Stimulated activated CD4-positive, alpha-beta T cell treated with anti-CD3 and anti-CD28 coated beads, Interleukin-12 subunit alpha, Interleukin-12 subunit beta, amount 100 ng/mL, for 48 hours (primary cell): ENCODE data around the gene NEUROG2.
A peak's percentile ranks its signal among the peaks of the same experiment; 100 is the strongest.
"Not testable (repeated sequence)": the region's sequence is repeated elsewhere in the genome, so short reads cannot be mapped to it uniquely, and the experiment has no call there.

Source experiments
- DNase-seq, 3 donors: peaks; one replicate each; pipeline ENCODE4 v3.0.0-alpha.2; 2020; ENCODE audit warnings: low read depth in 2 of 3, low spot score in 1 of 3

Gene NEUROG2

DNA sequence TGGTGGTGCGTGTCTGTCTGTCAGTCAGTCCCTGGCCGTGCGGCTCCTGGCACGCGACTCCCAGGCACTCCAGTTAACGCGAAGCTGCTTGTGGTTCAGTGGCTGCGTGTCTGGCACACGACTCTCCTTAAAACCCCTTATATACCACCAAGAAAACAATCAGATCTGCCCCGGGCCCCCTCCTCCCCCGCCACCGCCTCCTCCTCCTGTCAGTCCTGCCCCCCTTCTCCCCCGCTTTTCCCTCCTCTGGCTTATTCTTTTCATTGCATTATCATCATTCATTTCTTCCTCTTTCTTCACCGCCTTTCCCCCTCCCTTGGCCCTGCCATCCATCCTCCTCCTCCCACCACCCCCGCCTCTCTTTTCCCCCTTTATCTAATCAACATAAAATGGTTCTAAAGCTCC is at the start of gene NEUROG2:
NEUROG2 (minus strand) TSS at position 115 of the 405 bp plus-strand sequence. CDS start 705 bp downstream, outside the sequence.
- DNase-seq = no peak

DNA sequence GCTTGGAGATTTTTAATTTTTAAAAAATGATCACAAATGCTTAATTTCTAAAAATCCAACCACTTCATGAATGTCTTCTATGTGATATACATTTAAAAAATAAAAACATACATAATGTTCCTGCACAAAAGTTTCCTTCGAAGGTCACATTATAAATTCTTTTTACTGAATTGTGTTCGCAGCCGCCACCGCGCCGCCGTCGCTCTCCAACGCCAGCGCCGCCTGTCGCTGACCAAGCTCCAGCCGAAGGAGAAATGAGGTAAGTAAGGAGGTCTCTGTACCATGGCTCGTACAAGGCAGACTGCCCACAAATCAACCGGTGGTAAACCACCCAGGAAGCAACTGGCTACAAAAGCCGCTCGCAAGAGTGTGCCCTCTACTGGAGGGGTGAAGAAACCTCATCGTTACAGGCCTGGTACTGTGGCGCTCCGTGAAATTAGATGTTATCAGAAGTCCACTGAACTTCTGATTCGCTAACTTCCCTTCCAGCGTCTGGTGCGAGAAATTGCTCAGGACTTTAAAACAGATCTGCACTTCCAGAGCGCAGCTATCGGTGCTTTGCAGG is 48.8 kb upstream of the NEUROG2 start:
- no peak for DNase-seq

DNA sequence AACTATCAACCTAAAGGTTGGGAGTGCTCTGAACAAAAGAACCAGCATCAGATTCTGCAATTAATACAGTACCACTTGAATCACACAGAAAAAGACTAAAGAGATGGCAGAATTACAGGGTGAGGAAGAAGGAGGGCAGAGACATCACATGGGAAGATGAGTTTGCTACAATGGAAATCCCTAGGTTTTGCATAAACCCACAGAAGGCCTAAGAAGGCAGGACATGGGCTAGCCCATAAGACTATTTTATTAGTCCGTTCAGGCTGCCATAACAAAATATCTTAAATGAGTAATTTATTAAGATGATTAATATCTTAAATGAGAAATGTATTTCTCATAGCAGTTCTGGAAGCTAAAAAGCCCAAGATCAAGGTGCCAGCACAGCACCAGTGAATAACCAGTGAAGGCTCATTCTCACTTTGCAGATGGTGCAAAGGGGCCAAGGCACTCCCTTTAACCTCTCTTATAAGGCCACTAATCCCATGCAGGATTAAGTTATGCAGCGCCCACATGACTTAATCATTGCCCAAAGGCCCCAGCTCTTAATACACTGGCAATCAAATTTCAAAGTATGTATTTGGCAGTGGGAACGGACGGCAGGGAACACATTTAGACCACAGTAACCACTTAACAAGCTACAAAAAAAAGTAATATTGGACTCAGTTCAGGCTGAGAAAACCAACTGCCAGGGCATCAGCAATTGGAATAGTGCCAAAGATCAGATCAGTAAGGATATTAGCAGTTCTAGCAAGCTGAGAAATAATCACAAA is 47.6 kb upstream of the NEUROG2 start:
- no peak for DNase-seq

DNA sequence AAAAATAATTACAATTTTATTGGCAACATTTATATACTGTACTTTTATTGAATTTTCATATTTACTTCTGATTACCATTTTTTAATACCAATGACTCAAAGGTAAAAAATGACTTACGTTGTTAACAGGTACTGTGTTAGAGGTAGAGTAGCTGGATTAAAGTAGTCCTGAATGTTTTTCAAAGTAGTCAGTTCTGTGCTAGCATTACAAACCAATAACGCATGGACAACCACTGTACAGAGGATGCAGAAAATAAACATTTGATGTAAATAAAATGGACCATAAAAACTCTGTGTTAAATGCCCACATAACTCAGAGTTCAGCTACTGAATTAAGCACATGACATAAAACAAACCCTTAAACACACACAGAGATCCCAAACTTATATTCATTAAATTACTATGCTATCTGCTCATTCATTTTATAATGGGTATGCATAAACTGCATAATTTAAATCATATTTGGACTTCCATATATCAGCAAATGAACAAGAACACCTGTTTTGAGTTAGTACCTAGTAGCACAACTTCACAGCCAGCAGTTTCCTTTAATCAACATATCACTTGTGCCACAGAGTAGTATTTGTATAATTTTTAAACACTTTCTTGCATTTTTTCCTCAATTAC is 46.4 kb upstream of the NEUROG2 start:
- no peak for DNase-seq

DNA sequence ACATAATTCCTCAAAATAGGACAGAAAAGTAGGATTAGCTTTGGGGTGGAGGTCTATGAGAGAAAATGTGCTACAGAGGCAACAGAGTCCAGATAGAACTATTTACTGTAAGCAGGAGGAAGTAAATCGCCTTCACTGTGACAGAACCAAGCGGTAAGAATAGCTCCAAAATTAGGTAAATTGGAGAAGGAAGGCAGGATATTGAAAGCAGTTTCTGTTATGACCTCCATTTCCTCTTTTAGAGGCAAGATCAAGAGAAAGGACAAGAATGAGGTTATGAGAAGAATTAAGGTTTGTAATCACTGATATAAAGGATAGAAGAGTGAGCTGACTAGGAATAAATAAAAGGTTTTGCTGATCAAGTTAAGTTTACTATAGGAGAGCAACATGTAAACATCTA is 44.1 kb upstream of the NEUROG2 start:
- DNase-seq = no peak

DNA sequence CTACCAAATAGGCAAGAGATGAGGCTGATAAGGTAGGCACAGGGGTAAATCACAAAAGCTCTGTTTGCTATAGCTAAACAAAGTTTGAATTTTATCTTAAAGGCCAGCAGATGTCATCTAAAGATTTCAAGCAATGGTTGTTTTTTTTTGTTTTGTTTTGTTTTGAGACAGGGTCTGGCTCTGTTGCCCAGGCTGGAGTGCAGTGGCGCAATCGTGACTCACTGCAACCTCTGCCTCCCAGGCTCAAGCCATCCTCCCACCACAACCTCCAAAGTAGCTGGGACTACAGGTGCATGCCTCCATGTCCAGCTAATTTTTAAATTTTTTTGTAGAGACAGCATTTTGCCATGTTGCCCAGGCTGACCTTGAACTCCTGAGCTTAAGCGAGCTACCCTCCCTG is 43.1 kb upstream of the NEUROG2 start:
- DNase-seq = no peak

DNA sequence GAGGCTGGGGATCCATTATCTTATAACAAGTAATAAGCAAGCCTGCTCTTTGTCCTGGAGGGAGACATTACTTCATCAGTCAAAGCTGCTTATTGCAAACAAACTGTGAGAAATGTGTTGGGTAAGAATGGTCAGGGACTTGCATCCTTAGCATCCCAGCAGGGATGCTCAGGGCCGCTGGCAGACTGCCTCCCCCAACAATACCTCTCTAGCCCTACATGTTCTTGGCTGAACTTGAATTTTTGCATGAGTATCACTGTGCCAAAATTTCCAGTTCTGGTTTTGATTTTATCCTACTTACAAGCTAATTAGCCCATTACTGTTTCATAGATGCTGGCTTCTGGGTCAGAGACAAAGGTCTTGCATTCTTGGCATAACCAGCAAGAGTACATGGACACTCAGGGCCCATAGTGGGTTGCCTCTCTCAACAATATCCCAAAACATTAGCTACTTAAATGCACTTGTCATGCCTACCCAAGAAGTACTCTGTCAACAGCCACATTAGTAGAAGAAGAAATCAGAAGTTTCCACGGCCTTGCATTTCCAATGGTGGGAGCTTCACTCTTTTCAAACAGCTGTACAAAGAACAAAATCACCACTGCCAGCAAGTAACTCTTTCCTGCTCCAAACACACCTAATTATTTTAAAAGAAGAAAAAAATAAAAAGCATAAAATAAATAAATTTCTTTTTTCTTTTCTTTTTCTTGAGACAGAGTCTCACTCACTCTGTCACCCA is 41.9 kb upstream of the NEUROG2 start:
- DNase-seq = no peak

DNA sequence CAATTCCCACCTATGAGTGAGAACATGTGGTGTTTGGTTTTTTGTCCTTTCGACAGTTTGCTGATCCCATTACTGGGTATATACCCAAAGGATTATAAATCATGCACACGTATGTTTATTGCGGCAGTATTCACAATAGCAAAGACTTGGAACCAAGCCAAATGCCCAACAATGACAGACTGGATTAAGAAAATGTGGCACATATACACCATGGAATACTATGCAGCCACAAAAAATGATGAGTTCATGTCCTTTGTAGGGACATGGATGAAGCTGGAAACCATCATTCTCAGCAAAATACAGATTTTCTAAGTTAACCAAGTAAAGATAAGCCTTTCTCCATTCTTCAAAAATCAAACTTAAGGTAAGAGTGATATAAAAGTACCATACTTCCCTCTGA is 38.3 kb upstream of the NEUROG2 start:
- DNase-seq = not testable (repeated sequence)

DNA sequence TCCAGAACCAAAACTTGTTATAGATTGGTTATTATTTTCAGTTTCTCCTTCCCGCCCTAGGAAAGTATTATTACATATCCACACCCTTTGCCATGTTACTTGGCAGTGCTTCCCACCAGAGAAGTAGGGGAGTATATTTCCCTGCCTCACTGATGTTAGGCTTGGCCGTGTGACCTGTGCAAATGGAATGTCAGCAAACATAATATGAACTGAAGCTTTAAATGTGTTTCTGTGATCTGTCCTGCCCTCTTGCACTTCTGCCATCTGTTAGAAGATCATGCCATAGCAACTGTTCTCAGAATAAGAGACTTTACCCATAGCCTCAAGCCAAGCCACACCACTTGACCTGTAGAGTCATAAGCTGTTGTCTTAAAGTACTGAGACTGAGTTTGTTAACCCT is 36.7 kb upstream of the NEUROG2 start:
- no peak for DNase-seq

DNA sequence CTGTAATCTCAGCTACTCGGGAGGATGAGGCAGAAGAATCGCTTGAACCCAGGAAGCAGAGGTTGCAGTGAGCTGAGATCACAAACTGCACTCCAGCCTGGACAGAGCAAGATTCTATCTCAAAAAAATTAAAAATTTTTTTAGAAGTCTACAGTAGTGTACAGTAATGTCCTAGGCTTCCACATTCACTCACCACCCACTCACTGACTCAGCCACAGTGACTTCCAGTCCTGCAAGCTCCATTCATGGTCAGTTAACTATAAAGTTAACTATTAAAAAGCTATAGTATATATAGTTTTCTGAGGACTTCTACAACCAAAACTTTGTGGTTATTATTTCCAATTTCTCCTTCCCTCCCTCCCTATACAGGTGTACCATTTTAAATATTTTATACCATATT is 34.7 kb upstream of the NEUROG2 start:
- DNase-seq = no peak

DNA sequence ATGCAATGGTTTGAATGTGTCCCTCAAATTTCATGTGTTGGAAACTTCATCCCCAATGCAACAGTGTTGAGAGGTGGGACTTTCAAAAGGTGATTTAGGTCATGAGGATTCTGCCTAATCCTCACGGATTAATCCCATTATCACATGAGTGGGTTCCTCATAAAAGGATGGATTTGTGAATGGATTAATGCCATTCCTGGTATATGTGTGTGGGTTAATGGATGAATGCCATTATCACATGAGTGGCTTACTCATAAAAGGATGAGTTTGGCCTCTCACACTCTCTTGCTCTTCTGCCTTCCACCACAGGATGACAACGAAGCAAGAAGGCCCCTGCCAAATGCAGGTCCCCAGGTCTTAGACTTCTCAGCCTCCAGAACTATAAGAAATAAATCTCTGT is 30.5 kb upstream of the NEUROG2 start:
- DNase-seq = no peak

DNA sequence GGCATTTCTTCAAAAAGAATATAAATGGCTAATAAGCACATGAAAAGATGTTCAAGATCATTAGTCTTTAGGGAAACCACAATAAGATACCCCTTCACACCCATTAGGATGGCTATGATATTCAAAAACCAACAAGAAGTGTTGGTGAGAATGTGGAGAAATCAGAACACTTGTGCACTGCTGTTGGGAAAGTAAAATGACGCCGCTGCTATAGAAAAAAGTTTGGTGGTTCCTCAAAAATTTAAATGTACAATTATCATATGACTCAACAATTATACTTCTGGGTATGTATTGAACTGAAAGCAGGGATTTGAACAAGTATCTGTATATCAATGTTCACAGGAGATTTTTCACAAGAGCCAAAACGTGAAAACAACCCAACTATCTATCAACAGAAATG is 29.4 kb upstream of the NEUROG2 start:
- DNase-seq = no peak

DNA sequence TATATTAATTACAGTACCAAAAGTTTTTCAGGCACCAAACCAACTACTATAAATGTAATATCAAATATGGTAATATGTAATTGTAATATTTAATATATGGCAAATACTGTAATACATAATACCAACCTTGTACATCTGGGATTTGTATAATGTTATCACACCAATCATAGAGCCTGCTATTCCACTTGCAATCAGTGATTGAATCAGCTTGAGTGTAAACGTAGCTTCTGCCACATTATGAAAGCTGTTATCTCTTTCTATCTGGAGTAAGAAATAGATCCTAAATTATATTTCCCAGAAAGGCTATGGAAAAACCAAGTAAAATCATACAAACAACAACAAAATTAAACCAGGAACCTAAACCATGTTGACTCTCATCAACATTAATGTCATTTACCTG is 24.7 kb upstream of the NEUROG2 start:
- no peak for DNase-seq

DNA sequence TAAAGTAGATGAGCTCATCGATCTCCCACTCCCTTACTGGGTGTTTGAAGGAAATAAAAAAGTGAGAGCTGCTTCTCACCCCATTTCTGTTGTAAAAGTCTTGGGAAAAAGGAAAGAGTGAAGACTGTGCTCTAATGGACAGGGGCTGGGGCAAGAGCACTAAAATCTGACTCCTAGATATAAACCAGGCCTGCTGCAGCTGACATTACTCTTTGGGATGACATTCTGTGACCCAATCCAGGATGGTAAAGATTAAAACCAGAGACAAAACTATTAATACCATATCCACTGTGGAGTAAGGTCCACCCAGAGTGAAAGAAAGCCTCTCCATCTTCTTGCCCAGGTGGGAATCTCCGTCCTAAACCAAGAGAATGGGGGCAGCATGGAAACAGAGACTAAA is 20.1 kb upstream of the NEUROG2 start:
- no peak for DNase-seq

DNA sequence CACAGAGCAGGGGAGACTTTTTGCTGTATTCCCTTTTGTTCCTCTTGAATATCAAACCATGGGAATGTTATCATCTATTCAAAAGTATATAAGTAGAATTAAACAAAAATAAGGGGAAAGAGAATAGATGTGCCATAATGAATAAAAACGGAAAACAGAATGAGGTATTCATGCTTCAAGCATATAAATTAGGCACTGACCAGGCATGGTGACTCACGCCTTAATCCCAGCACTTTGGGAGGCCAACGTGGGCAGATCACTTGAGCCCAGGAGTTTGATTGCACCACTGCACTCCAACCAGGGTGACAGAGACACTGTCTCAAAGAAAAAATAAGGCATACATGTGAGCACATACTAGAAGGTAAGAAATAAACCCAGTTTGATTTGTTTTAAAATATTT is 16.3 kb upstream of the NEUROG2 start:
- no peak for DNase-seq

DNA sequence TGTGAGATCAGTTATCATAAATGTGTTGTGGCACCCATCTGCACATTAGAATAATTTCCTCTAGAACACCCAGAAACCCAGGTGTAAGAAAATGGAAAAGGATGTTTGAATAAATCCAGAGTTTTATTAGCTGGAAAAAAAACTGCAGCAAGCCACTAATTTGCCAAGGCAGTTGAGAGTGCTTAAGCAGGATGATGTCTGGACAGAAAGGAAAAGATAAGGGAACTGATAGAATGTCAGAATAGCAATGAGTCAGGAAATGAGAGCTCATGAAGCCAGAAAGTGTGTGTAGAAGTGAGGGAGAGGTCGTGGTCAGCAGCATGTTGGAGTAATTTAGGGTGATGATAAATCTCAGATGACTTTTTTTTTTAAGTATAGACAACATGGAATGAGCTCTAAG is 15.2 kb upstream of the NEUROG2 start:
- no peak for DNase-seq

DNA sequence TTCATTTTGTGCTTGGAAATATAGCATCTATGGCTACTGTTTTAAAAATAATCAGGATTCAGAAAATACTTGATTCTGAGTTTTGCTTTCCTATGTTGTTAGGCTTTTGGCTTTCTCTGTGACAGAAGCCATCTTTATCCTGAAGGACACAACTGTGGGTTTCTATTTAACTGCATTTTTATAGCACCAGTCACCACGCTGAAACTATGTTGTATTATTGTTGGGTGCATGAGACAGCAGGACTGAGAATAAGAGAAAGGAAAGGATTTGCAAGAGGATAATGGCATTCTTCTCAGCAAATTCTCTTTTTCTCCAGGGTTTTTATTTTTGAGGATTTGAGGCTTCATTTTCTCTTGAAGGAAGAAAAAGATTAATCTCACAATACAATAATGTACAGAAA is 10.1 kb upstream of the NEUROG2 start:
- no peak for DNase-seq

DNA sequence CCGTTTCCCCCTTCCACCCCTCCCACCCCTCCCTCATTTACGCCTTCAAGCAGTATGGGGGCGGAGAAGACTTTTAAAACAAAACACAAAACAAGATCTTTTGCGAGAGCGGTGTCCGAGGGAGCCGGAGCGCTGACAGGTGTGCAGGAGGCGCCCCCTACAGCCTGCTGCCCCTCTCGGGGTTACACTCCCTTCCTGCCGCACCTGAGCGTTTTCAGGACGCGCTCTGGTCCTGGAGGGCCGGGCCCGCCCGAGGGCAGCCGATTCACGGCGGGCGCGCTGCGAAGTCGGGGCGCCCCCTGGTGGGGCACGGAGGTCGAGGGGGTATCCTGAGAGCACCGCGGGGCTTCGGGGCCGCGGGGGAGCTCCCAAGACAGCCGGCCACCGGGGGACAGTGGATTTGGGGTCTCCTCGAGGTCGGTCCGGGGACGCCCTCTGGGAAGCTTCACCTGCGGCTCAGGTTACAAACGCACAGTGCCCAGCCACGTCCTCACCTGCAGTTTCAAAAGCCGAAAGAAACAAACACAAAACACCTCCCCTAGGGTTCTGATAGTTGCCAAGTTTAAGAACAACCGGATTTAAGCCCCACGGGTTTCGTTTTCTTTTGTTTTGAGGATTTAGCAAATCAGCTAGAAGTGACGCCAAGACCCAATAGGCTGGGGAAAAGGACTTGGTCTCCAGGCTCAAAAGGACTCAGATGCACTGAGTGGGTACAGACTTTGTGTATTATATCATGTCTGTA is 8.0 kb upstream of the NEUROG2 start:
- DNase-seq = peak; percentile 51 to 69 (median 68)

DNA sequence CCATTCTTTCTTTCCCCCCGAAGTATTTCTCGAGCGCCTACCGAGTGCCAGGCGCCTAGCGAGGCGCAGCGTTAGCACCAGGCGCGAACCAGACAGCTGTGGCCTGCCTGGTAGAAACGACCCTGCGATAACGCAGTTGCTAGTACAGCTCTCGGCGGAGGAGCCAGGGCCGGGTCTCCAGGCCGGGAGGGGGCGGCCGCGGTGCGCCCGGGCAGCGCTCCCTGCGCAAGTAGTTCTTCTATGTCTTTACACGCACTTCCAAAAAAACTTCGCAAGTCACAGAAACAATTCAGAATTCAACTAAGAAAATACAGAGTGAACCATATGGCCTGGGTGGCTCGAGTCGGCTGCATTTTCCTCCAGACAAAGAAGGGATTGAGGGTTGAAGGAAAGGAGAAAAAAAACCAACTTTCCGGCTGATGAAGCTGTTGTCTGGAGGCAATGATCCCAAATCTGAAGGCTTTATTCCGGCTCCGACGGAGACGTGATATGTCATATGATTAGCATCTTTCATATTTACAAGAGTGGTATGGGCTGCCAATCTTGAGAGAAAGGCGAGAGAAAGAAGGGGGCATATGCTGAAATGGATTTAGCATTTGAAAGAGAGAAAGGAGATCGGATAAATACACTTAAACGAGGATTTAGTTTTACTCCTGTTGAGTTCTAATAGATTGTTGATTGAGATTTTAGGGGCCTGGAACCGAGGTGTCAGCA is 7.2 kb upstream of the NEUROG2 start:
- no peak for DNase-seq

DNA sequence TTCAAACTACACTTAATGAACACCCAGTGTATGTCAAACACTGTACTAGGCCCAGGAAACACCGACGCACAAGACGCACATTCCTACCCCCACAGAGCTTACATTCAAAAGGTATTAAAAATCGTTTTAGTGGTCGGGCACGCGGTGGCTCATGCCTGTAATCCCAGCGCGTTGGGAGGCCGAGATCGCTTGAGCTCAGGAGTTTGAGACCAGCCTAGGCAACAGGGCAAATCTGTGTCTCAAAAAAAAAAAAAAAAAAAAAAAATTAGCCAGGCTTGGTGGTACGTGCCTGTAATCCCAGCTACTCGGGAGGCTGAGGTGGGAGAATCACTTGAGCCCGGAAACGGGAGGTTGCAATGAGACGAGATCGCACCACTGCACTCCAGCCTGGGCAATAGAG is 6.5 kb upstream of the NEUROG2 start:
- not testable (repeated sequence) for DNase-seq
